GM20431 (cell line): Measurements from ENCODE around the gene UBE2C.

Experiments used
- in situ Hi-C: fragments of 300-500 bp; cut with MseI, MboI; formaldehyde crosslinking; loops from one replicate; pipeline ENCODE4 v1.15.0; 2020; ENCODE audit warnings: low sequenced_read_pairs; ENCODE audit not compliant: unreplicated experiment

The UBE2C gene

GRCh38 chr20:45812157-45813005, at the start of gene UBE2C:
UBE2C (plus strand) TSS chr20:45812644; CDS start chr20:45812696, 52 bp downstream.
- in situ Hi-C loops: no loop called here

- in situ Hi-C loops: loop anchor here (25.0 kb wide), 2 partner anchors 177 to 452 kb away; partner anchors contain the start of genes MATN4, RBPJL and WFDC8
These were observed 47.7 kb upstream of the UBE2C start for GRCh38 chr20:45764618-45765282.

GRCh38 chr20:45765307-45765875, 47.1 kb upstream of the UBE2C start:
- in situ Hi-C loops: loop anchor here (25.0 kb wide), 2 partner anchors 178 to 453 kb away; partner anchors contain the start of genes MATN4, RBPJL and WFDC8

GRCh38 chr20:45765980-45766379, 46.5 kb upstream of the UBE2C start:
- in situ Hi-C loops: loop anchor here (25.0 kb wide), 2 partner anchors 179 to 454 kb away; partner anchors contain the start of genes MATN4, RBPJL and WFDC8

GRCh38 chr20:45768479-45768878, 44.0 kb upstream of the UBE2C start:
- in situ Hi-C loops: loop anchor here (25.0 kb wide), 2 partner anchors 181 to 456 kb away; partner anchors contain the start of genes MATN4, RBPJL and WFDC8

GRCh38 chr20:45771182-45771759, 41.2 kb upstream of the UBE2C start:
- in situ Hi-C loops: loop anchor here (25.0 kb wide), 2 partner anchors 184 to 459 kb away; partner anchors contain the start of genes MATN4, RBPJL and WFDC8

GRCh38 chr20:45772693-45773092, 39.8 kb upstream of the UBE2C start:
- in situ Hi-C loops: loop anchor here (25.0 kb wide), 2 partner anchors 185 to 460 kb away; partner anchors contain the start of genes MATN4, RBPJL and WFDC8

GRCh38 chr20:45774945-45775344, 37.5 kb upstream of the UBE2C start:
- in situ Hi-C loops: loop anchor here (25.0 kb wide), 2 partner anchors 188 to 463 kb away; partner anchors contain the start of genes MATN4, RBPJL and WFDC8

GRCh38 chr20:45775411-45775810, 37.0 kb upstream of the UBE2C start:
- in situ Hi-C loops: no loop called here

GRCh38 chr20:45776931-45777330, 35.5 kb upstream of the UBE2C start:
- in situ Hi-C loops: no loop called here

- in situ Hi-C loops: no loop called here
These were observed 33.2 kb upstream of the UBE2C start for GRCh38 chr20:45779011-45779915.

- in situ Hi-C loops: no loop called here
These were observed 32.3 kb upstream of the UBE2C start for GRCh38 chr20:45780159-45780558.

- in situ Hi-C loops: no loop called here
These were observed 31.0 kb upstream of the UBE2C start for GRCh38 chr20:45781391-45781931.

- in situ Hi-C loops: no loop called here
These were observed 29.6 kb upstream of the UBE2C start for GRCh38 chr20:45782890-45783289.

- in situ Hi-C loops: no loop called here
These were observed 28.7 kb upstream of the UBE2C start for GRCh38 chr20:45783656-45784294.

- in situ Hi-C loops: no loop called here
These were observed 24.1 kb upstream of the UBE2C start for GRCh38 chr20:45788351-45788750.

- in situ Hi-C loops: no loop called here
These were observed 19.9 kb upstream of the UBE2C start for GRCh38 chr20:45792317-45793118.
